NCI-H2196 (cell line): ENCODE measurements around the gene KCTD20.
"Not testable (repeated sequence)": the region's sequence is repeated elsewhere in the genome, so short reads cannot be mapped to it uniquely, and the experiment has no call there.

Source experiments
- DNase-seq: peaks from one replicate; lab custom pipeline; 2025; ENCODE audit not compliant: unreplicated experiment; lab: John Stamatoyannopoulos, UW

The KCTD20 gene

DNA sequence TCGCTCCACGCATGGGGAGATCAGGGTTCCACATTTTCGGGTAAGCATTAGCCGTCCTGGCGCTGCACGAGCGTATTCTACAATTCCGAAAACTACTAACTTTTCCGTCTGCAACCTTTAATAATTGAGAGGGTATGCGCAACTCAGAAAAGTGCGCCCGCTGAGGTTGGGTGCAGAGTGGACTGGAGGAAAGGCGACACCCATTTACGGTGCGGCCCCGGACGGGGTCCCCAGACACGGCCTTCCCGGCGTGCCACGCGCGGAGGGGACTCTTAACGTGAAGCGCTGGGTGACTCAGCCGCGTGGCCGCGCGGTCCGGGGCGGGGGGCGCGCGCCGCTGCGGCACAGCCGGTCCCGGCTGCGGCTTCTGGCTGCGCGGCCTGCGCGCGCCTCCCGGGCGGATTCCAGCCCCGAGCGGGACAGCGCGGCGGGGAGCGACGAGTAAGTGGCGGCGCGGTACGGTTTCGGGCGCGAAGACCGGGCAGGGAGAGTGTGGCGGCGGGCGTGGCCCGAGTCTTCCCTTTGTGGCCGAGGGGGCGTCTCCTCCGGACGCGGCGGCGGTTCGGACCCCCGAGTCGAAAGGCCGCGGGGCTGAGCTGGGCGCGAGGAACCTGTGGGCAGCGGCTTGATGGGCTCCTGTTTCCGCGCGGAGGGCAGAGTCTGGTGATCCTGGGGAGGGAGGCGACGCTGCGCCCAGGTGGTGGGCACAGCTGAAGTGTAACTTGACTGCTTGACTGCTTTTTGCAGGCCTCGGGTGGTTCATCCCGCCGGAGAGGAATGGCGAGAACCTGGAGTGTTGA lies at the start of gene KCTD20, which contains the start of gene PXT1:
TSS of gene KCTD20 (plus strand) at position 330 of the 800 bp plus-strand sequence. CDS start 27,098 bp downstream, outside the sequence.
TSS of gene PXT1 (minus strand) at position 184 of the 800 bp plus-strand sequence. CDS start 16,772 bp downstream, outside the sequence.
- DNase-seq: peak; percentile 89

- no peak for DNase-seq
Measured at GRCh38 chr6:36399970-36400369, 42.8 kb upstream of the KCTD20 start.

DNA sequence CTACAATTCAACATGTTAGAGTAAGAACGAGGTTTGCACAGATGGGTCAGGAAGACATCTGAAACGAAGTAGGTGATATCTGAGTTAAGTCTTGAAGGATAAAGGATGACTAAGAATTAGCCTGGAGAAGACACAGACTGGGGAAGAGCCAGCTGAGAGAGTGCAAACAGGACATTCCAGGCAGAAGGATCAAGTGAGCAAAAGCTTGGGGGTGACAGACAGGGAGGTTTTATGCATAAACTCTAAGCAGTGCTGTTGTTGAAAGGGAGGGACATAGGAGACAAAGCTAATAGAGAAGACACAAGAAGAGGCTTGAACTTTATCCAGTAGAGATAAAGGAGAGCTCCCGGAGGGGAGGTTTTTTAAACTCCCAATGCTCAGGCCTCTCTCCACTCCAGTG lies 40.3 kb upstream of the KCTD20 start:
- DNase-seq: no peak

- no peak for DNase-seq
Measured at GRCh38 chr6:36404164-36404563, 38.6 kb upstream of the KCTD20 start.

DNA sequence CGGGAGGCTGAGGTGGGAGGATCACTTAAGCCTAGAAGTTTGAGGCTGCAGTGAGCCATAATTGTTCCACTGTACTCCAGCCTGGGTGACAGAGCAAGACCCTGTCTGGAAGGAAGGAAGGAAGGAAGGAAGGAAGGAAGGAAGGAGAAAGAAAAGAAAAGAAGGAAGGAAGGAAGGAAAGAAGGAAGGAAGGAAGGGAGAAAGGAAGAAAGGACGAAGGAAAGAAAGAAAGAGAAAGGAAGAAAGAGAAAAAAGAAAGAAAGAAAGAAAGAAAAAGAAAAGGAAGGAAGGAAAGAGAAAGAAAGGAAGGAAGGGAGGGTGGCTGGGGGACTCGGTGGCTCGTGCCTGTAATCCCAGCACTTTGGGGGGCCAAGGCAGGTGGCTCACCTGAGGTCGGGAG lies 33.1 kb upstream of the KCTD20 start:
- not testable (repeated sequence) for DNase-seq

GRCh38 chr6:36413489-36414480 lies 29.0 kb upstream of the KCTD20 start:
- DNase-seq: no peak

- DNase-seq: no peak
Measured at GRCh38 chr6:36414481-36414880, 28.3 kb upstream of the KCTD20 start.

- DNase-seq: no peak
Measured at GRCh38 chr6:36418558-36418957, 24.2 kb upstream of the KCTD20 start.

GRCh38 chr6:36419310-36419709 lies 23.5 kb upstream of the KCTD20 start:
- no peak for DNase-seq

DNA sequence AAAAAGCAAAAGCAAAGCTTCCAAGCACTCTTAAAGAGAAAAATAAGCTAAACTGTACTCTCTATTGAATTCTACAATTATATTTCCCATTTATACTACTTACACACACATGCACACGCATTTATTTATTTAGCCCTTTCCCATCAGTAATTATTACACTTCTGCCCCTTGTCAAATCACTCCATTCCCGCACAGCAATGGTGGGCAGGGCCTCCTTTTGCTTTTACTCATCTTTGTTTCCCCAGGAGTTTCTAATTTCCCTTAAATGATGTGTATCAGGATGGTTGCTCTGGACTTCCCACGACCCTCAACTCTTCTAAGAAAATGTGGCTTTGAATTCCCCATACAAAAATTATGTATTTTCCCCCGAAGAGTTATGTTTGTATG lies 20.1 kb upstream of the KCTD20 start:
- DNase-seq: no peak

GRCh38 chr6:36423101-36423824 lies 19.5 kb upstream of the KCTD20 start:
- DNase-seq: peak; percentile 99

GRCh38 chr6:36426622-36427021 lies 16.2 kb upstream of the KCTD20 start:
- DNase-seq: no peak

DNA sequence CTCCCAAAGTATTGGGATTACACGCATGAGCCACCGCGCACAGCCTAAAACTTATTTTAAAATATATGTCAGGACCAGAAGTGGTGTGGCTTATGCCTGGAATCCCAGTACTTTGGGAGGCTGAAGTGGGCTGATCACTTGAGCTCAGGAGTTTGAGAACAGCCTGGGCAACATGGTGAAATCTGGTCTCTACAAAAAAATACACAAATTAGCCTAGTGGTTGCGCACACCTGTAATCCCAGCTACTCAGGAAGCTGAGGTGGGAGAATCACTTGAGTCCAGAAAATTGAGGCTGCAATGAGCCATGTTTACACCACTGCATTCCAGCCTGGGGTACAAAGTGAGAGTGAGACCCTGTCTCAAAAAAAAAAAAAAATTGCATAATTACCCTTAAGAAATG lies 13.9 kb upstream of the KCTD20 start:
- no peak for DNase-seq

DNA sequence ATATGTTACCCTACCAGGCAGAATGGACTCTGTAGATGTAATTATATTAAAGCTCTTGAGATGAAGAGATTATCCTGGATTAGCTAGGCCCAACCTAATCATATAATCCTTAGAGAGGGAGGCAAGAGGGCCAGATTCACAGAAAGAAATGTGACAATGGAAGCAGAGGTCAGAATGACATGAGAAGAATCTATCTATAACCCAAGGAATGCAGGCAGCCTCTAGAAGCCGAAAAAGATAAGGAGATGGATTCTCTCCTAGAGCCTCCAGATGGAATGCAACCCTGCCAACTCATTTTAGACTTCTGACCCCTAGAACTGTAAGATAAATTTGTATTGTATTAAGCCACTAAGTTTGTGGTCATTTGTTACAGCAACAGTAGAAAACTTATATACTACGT lies 12.4 kb upstream of the KCTD20 start:
- no peak for DNase-seq

- no peak for DNase-seq
Measured at GRCh38 chr6:36431197-36431596, 11.6 kb upstream of the KCTD20 start.

GRCh38 chr6:36432151-36432671 lies 10.6 kb upstream of the KCTD20 start:
- no peak for DNase-seq

- no peak for DNase-seq
Measured at GRCh38 chr6:36436466-36436865, 6.3 kb upstream of the KCTD20 start.

- peak; percentile 93 for DNase-seq
Measured at GRCh38 chr6:36441307-36441894, 1.4 kb upstream of the KCTD20 start.

- DNase-seq: no peak
Measured at GRCh38 chr6:36442103-36442670, 613 bp upstream of the KCTD20 start.
